Stimulated activated CD4-positive, alpha-beta T cell treated with anti-CD3 and anti-CD28 coated beads, Interleukin-1b, Interleukin-23, amount 100 ng/mL, for 1 hour (primary cell): ENCODE data around the gene ANKMY2.
"Not testable (repeated sequence)": the region's sequence is repeated elsewhere in the genome, so short reads cannot be mapped to it uniquely, and the experiment has no call there.

ENCODE experiments used
- DNase-seq, 2 donors: peaks; one replicate each; pipeline ENCODE4 v3.0.0-alpha.2; 2020; ENCODE audit warnings: low read depth in 2 of 2

ANKMY2 gene

DNA sequence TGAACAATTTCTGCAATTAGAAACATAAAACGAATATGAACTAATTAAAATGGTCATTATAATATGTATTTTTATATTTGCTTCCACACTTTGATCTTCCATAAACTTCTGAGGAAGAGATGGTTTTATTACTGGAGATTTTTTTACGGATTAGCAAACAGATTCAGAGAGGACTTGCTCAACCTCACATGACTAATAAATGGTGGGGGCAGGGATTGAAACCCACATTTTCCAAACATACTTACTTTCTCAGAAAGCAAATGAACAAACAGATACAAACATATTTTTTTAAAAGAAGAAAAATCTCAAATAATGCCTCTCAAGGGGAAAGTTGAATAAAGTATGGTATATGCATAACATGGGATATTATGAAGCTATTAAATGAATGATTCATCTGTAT is 18.3 kb downstream of the ANKMY2 start:
- no peak for DNase-seq

GRCh38 chr7:16626388-16626787 is 19.2 kb downstream of the ANKMY2 start:
- no peak for DNase-seq

GRCh38 chr7:16619979-16620408 is 25.6 kb downstream of the ANKMY2 start:
- no peak for DNase-seq

GRCh38 chr7:16616542-16616941 is 29.0 kb downstream of the ANKMY2 start:
- no peak for DNase-seq

GRCh38 chr7:16616122-16616521 is 29.4 kb downstream of the ANKMY2 start:
- no peak for DNase-seq

DNA sequence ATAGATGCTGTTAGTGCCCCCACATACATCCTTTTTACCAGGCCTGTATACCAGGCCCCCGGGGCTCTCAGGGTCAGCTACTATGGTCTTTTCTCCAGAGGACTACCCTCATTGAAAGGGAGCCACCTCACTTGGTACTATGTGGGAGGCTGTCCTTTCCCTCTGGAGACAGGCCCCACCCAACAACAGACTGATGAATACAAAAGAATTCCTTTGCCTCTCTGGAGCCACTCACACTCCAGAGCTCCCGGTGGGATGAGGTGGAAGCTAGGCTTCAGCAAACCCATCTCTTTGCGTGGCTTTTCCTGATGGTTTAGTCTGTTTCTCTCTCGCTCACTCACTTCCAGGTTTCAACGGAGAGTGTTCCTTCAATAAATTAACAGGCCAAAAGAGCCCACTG is 30.3 kb downstream of the ANKMY2 start:
- DNase-seq = no peak

- no peak for DNase-seq
These were observed 33.8 kb downstream of the ANKMY2 start for GRCh38 chr7:16611711-16612110.

DNA sequence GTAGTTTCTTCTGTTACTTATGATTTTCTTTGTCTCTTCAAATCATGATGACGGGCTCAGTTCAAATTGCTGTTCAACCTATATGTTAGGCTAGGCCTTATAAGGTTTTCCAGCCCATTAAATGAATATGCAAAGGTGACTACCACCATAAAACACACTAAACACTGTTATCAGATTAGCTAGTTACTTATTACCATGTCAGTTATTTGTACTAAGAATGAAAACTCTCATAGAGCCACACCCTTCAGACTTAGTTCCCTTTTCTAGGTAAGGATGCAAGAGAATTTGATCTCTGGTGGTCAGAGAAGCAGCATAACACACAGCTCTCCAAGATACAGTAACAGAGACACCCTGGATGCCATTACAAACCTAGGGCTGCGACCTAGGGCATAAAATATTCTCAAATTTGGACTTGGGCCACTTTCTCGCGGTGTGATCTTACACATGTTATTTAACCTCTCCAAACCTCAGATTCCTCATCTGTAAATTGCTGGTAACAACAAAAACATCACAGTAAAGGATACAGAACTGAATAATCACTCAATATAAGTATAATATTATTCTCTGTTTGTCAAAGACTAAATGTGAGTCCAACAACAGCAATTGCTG is 35.6 kb downstream of the ANKMY2 start:
- DNase-seq = no peak

DNA sequence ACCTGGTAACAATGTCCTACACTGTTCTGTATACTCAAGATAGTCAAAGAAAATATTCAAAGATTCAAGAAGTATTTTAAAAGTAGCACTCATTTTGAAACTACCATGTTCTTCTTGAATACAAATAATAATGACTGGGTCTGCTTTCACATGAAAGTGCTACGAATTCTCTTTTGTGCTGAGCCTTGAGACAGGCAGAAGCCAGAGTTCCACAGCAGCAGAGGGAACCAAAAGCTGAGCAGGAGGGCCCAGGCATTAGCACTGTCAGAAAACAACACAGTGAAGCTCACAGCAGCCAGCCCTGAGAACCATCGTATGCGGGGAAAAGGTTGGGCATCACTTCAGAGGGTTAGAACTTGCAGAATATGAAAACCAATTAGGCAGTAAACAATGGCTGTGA is 38.9 kb downstream of the ANKMY2 start:
- no peak for DNase-seq

GRCh38 chr7:16604054-16604453 is 41.5 kb downstream of the ANKMY2 start:
- no peak for DNase-seq

- DNase-seq = no peak
These were observed 41.9 kb downstream of the ANKMY2 start for GRCh38 chr7:16603633-16604032.

DNA sequence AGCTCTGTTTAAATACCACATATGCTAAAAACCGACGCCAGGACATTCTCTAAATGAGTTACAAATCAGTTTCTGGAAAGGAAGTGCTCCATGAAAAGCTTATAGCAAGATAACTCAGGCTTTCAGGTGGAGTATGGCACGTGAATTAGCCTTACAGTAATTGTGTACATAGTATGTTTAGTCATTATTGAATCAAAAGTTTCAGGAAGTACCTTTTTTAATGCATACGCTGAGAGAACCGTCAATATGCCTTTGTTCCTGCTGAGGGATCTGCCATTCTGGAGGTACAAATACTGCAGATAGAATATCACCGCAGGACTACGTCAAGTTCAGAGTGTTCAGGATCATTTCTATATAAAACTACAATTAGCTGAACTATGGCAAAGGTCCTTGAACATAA is 45.7 kb downstream of the ANKMY2 start:
- no peak for DNase-seq

DNA sequence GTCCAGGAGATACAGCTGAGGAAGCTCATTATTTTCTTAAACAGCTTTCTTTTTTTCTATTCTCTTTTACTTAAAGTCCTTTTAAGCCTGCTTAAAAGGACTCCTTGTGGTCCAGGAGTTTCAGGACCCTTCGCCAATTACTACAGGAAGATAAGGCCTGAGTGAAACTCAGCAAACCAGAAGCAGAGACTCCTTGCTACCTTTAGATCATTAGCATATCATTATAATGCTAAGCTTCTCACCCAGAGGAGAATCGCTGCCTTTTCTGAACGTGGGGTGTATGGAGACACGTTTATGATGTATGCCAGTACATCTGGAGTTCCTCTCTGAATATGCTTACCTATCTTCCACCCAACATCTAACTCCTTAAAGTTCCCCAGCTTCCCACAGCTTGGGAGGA is 47.5 kb downstream of the ANKMY2 start:
- no peak for DNase-seq

- DNase-seq = not testable (repeated sequence)
These were observed 50.0 kb downstream of the ANKMY2 start for GRCh38 chr7:16595596-16595995.

- no peak for DNase-seq
These were observed 50.9 kb downstream of the ANKMY2 start for GRCh38 chr7:16594676-16595075.

- DNase-seq = no peak
These were observed 51.5 kb downstream of the ANKMY2 start for GRCh38 chr7:16594061-16594460.

- no peak for DNase-seq
These were observed 53.2 kb downstream of the ANKMY2 start for GRCh38 chr7:16592395-16592794.

DNA sequence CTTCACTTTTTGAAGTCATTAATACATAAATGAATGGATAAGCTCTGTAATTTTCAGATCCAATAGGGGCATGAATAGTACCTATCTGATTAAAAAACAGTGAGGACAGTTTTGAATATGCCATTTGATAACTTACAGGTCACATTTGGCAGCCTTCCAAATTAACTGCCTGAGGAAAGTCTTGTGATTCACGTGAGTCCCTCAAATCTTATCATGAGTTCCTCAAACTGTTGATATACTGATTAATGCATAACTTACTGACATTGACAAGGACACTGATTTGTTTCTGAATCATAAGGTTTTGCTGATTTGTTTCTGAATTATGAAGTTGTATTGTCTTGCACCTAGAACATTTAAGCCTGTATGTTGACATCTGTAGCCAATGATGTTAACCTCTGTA is 55.1 kb downstream of the ANKMY2 start:
- DNase-seq = no peak

DNA sequence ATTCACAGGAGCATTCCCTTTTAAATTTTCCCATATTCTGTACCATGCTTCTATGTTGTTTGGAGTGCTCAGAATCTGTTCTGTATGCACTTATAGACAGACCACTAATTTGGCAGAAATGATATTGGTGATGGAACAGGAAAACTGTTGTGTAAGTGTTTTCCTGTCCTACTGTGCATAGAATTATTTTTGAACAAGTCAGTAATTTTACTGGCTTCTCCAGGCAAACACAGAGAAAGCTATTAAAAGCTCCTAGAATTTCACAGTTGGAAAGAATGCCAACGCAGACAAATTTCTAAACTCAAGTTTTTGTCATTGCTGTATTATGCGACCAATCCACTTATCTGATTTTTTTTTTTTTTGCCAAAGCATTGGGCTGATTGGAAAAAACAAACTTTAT is 55.7 kb downstream of the ANKMY2 start:
- no peak for DNase-seq

GRCh38 chr7:16587790-16588189 is 57.8 kb downstream of the ANKMY2 start:
- DNase-seq = no peak

- no peak for DNase-seq
These were observed 58.4 kb downstream of the ANKMY2 start for GRCh38 chr7:16587129-16587528.

DNA sequence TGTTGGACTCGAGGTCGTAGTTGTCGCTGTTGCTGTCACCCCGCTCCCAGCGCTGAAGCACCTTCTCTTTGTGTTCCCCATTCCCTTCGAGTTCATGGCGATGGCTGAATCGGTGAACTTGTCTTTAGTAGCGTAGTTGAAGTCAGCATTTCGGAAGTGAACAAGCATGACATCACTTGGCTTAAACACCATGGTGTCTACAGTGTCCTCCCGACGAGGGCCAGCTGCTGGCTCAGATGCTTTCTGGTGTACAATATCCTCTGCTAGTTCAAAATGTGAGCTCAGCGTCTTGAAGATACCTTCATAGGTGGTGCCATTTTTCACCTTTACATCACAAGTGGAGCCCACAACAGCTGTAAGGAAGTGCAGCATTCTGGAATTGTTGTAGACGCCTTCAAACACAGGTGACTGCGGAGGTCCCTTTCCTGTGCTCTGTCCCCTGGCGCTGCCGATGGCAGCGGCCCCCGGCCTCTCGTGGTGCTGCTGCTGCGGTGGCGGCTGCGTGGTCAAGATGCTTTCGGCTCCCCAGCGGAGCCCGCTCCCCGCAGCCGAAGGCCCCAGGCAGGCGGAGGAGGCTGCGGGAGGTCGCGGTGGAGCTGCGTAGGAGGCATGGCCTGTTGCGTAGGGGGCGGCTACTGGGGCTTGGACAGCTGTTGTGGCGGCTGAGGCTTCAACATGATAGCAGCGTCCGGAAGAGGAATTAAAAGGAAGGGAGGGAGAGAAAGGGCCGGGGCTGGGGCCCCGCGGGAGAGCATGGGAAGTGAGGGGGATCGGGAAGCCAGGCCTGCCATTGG is 59.3 kb downstream of the ANKMY2 start:
- DNase-seq = no peak

- no peak for DNase-seq
These were observed 60.0 kb downstream of the ANKMY2 start for GRCh38 chr7:16585540-16585939.

GRCh38 chr7:16583834-16584233 is 61.7 kb downstream of the ANKMY2 start:
- no peak for DNase-seq
